GM06990 (cell line): ENCODE measurements around the gene KLHDC7A.

Source experiments
- DNase-seq: peaks from one replicate; pipeline ENCODE4 v3.0.0-alpha.2; 2011; ENCODE audit not compliant: insufficient read length; ENCODE audit errors: extremely low read depth
- H3K27me3 ChIP-seq: replicated peaks from 2 replicates; pipeline ENCODE4 v1.6.0; 2011; ENCODE audit warnings: low read length; ENCODE audit not compliant: control insufficient read depth, insufficient read depth
- H3K36me3 ChIP-seq: 2 replicates; pipeline ENCODE4 v1.5.1; 2011; ENCODE audit warnings: low read length; ENCODE audit not compliant: control insufficient read depth, insufficient read depth
- H3K4me3 ChIP-seq: replicated peaks from 2 replicates; pipeline ENCODE4 v1.5.1; 2011; ENCODE audit warnings: low read depth, mild to moderate bottlenecking, control low read depth, low read length
- CTCF ChIP-seq: IDR thresholded peaks from 2 replicates; pipeline ENCODE4 v1.5.1; 2011; ENCODE audit warnings: low read length, control low read depth, mild to moderate bottlenecking, inconsistent platforms; ENCODE audit not compliant: insufficient read depth, poor library complexity, severe bottlenecking

The KLHDC7A gene

GRCh38 chr1:18512883-18513282, 32.2 kb downstream of the KLHDC7A start:
- no peak for DNase-seq
- Histone ChIP-seq H3K4me3 (no peak overlapping the region), H3K36me3 (no peaks in the 10 kb centered on the region), H3K27me3 (no peaks in the 10 kb centered on the region)
- no peak for TF ChIP-seq CTCF

- Histone ChIP-seq H3K27me3 (no peaks in the 10 kb centered on the region), H3K36me3 (no peaks in the 10 kb centered on the region), H3K4me3 (no peak overlapping the region)
- no peak for TF ChIP-seq CTCF
- no peak for DNase-seq
Observed at GRCh38 chr1:18513995-18514394, 33.3 kb downstream of the KLHDC7A start.

- no peaks in the 10 kb centered on the region for H3K36me3 ChIP-seq
- TF ChIP-seq CTCF, result no peak
- H3K4me3 ChIP-seq, result no peak overlapping the region
- no peaks in the 10 kb centered on the region for H3K27me3 ChIP-seq
- no peak for DNase-seq
Observed at GRCh38 chr1:18515120-18515667, 34.5 kb downstream of the KLHDC7A start.

GRCh38 chr1:18516473-18516872, 35.7 kb downstream of the KLHDC7A start:
- no peaks in the 10 kb centered on the region for H3K36me3 ChIP-seq
- no peak for DNase-seq
- H3K27me3 ChIP-seq, result no peaks in the 10 kb centered on the region
- no peak overlapping the region for H3K4me3 ChIP-seq
- no peak for TF ChIP-seq CTCF

GRCh38 chr1:18526436-18527275, 45.9 kb downstream of the KLHDC7A start:
- no peak for TF ChIP-seq CTCF
- no peak overlapping the region for H3K4me3 ChIP-seq
- H3K36me3 ChIP-seq, result no peaks in the 10 kb centered on the region
- H3K27me3 ChIP-seq, result no peaks in the 10 kb centered on the region; the same call in none of the 2 replicates
- DNase-seq, result no peak
